GM21447 (cell line): Measurements from ENCODE around the gene RIC8B.

Experiments used
- ATAC-seq: cut with Tn5 transposase; IDR thresholded peaks from one replicate; pipeline ENCODE4 v1.9.1; 2021; ENCODE audit not compliant: unreplicated experiment

The RIC8B gene

GRCh38 chr12:106791531-106791930, 17.0 kb downstream of the RIC8B start:
- ATAC-seq = no peak

DNA sequence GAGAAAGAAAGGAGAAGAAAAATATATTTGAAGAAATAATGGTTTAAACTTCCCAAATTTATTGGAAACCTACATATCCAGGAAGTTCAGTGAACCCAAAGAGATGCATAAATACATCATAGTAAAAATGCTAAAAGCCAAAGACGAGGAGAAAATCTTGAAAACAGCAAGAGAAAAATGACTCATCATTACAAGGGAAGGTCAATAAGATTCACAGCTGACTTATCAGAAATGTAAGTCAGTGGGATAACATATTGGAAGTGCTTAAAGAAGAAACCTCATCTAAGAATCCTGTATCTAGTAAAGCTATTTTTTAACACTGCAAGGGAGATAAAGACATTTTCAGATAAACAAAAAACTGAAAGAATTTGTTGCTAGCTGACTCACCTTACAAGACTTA, 19.9 kb downstream of the RIC8B start:
- ATAC-seq = no peak

GRCh38 chr12:106801167-106801708, 26.8 kb downstream of the RIC8B start:
- no peak for ATAC-seq

GRCh38 chr12:106801830-106802533, 27.5 kb downstream of the RIC8B start:
- ATAC-seq = no peak

- ATAC-seq = no peak
These were observed 30.2 kb downstream of the RIC8B start for GRCh38 chr12:106804668-106805067.

GRCh38 chr12:106814714-106815113, 40.2 kb downstream of the RIC8B start:
- no peak for ATAC-seq

GRCh38 chr12:106815741-106816140, 41.3 kb downstream of the RIC8B start:
- ATAC-seq = no peak

DNA sequence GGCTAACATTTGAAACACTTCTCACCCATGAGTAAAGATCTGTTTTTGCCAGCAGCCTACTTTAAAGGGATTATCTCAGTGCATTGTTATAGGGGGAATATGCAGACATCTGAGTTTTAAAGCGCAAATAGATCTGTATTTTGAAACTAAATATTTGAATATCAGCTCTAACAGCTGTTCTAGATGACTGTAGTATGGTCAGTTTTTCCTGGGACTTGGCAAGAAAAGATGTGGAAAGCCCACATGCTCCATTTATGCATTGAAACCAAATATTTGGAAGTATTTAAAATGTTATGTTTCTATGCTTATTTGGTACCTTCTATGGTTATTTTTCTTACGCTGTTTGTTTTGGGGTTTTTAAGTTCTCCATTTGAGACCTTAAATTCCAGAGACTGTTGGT, 41.7 kb downstream of the RIC8B start:
- ATAC-seq = no peak

- ATAC-seq = no peak
These were observed 45.5 kb downstream of the RIC8B start for GRCh38 chr12:106819991-106820390.

- ATAC-seq = no peak
These were observed 57.2 kb downstream of the RIC8B start for GRCh38 chr12:106831699-106832098.

DNA sequence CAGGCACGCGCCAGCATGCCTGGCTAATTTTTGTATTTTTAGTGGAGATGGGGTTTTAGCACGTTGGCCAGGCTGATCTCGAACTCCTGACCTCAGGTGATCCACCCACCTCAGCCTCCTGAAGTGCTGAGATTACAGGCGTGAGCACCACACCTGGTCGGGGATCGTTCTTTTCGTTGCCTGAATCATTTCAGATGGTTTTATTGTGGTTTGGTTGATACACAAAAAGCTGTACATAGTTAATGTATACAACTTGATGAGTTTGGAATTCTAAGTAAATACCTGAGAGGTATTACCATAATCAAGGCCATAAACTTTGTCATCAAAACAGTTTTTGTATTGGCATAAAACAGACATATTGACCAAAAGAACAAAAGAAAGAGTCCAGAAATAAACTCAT, 63.3 kb downstream of the RIC8B start:
- no peak for ATAC-seq

- ATAC-seq = no peak
These were observed 64.9 kb downstream of the RIC8B start for GRCh38 chr12:106839333-106839732.

DNA sequence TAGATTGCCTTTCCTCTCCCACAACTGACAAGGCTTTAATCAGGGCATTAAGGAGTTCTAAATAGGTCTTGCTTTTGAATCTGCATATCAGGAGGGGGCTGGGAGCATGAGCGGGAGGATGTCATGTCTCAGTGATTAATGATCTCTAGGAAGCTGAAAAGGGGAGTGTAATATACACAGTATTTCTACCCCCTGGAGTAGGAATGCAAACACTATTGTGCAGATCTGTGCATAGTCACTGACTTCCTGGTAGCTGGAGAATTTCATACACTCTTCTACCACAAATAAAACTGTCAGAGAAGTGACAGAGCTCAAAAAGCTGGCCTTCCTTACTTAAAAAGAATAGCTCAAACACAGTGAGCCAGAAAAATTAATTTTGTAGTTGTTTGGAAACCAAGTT, 65.8 kb downstream of the RIC8B start:
- no peak for ATAC-seq

DNA sequence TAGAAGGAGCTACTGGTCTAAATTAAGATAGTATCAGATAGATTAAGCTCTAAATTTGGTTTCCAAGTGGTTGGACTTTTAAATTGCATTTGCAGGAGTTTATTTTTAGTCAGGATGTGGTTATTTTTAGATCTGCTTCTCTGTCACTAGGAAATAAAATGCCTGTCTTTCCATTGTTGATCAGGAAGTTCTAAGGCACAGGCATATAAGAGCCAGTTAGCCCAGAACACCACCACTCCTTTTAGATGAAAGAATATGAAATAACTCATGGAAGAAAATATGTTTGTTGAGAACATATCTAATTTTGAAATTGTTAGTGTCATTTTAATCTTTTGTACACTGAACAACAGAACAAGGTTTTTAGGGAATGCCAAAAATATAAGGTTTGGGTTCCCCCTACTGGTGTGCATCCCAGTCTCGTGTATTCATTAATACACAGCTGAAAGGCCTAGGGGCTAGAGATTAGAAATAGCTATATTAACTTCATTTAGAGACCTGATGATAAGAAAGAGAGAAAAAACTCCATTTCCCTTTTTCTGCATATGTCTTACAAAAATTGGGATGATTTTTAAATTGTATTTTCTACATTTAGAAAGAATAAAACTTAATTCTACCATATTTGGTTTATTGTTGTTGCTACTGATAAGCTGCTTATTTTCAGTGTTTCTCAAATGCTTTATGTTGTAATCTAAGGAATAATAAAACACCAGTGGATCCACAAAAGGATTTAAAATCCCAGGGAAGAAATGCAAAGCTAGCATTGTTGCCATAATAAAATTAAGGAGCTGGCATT, 67.2 kb downstream of the RIC8B start:
- ATAC-seq = no peak

DNA sequence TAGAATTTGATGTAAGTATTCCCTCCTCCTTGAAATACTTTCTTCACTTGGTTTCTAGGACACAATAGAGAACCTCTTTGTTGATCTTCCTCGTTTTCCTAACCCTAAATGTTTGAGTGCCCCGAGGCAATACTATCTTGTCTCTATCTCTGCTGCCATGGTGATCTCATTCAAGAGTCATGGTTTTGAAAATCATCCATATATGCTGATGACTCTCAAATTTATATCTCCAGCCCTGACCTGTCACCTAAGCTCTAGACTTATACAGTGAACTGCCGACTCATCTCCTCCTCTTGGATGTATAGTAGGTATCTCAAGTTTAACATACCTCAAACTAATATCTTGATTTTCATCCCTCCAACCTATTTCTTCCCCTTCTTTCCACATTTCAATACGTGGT, 71.4 kb downstream of the RIC8B start:
- no peak for ATAC-seq

- ATAC-seq = no peak
These were observed 73.4 kb downstream of the RIC8B start for GRCh38 chr12:106847861-106848260.

DNA sequence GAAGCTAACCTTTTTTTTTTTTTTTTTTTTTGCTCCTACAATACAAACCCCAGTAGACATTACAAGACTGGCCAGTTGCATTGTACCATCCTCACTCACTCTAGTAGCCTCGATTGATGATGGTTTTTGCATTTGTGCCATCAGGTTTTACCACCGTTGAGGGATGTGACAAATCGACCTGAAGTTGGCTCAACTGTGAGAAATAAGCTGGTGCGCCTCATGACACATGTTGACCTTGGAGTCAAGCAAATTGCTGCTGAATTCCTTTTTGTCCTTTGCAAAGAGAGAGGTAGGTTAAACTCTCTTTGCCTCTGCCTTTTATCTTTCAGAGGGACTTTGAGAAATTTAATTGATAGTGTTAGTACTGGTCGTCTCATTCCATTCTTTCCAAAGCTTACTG, 76.8 kb downstream of the RIC8B start:
- no peak for ATAC-seq

DNA sequence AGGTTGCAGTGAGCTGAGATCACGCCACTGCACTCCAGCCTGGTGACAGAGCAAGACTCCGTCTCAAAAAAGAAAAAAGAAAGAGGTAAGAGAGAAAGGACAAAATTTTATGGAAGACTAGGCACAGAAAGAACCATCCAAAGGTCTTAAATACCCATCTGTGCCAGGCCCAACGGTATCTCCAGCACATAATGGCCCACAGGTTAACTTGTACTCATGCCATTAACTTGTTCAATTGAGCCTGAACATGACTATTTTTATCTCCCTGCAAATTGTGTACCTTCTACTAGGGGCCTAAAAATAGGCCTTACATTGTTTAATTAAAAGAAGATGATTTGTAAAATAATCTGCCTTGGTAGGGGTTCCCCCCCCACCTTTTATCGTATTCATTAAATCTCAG, 80.2 kb downstream of the RIC8B start:
- no peak for ATAC-seq

DNA sequence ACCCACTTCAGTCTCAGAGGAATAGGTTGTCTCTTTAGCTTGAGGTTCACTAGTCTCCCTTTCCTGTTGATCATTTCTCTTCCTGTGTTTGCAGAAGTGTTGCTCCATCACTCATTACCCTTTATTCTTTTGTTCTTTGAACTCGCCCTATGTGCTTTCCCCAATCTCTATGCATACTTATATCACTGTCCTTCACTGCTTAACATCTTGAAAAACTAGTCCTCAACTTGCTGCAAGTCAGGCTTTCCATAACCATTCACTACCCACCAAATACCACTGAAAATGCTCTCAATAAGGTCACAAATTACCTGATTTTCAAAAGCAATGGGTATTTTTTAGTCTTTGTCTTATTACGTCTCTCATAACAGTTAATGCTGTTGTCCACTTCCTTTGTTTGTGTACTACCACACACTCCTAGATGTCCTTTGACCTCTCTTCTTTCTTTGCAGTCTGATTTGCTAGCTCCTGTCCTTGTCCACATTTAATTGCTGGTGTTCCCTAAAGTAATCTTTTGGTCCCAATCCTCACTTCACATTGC, 80.8 kb downstream of the RIC8B start:
- no peak for ATAC-seq

DNA sequence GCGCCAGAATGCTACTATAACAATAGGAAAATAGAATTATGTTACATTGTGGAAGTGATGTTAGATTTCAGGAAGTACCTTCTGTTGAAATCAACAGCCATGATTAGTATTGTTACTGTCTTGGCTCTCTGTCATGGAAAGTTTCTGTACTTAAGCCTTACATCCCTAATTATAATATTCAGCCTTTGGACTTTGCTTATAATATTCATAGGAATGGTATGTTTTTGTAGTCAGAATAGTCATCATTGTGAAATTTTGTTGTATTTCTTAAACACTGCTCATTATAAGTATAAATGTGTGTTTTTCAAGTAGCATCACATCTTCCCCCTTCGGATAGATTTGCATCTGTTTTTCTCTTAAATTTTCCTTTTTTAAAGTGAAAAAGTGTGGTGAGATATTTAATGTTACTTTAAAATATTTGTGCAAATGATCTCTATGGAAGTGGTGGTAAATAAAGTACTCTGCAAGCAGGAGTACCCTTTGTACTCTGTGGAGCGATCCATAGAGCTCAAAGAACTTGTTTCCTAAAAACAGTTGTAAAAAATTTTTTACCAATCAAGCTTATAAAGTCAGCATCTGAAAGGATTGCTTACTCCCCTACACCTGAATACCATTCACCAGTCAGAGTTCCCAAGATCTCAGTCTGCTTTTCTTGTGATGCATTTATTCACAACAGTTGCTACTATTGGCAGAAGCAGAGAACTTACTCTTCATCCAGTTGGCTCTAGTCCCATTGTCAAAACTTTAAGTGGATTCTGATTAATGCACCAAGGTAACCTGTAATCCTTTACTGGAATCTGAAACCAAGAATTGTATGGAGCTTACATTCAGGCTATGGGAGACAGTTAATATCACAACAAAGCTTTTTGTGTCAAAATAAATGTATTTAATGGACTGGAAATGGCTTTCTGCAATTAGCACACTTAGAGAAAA, 87.8 kb downstream of the RIC8B start:
- ATAC-seq = no peak

GRCh38 chr12:106863189-106863588, 88.7 kb downstream of the RIC8B start:
- ATAC-seq = no peak
